Activated CD4-positive, alpha-beta T cell treated with anti-CD3 and anti-CD28 coated beads, Interleukin-2, amount 10 ng/mL, durations not matched to agents 7 days and 5 days (primary cell): Measurements from ENCODE around the gene HOXD9. TPM values are rescaled to one million over a fixed set of nuclear protein-coding genes. Genes with fewer than 3 reads are reported as not detected.

Experiments
- CTCF ChIA-PET: fragments of 350-600 bp; sonication (Branson Sonifier 250); formaldehyde crosslinking; loops from one replicate; lab custom pipeline; 2021; ENCODE audit warnings: antibody characterized with exemption; lab: Charles Lee
- POLR2A ChIA-PET: fragments of 350-600 bp; sonication (Branson Sonifier 250); formaldehyde crosslinking; loops from one replicate; lab custom pipeline; 2021; ENCODE audit warnings: antibody characterized with exemption; lab: Charles Lee
- DNase-seq: peaks from one replicate; pipeline ENCODE4 v3.0.0-alpha.2; 2020
- H3K27ac Mint-ChIP-seq: one replicate; pipeline ENCODE4 v1.8.0; 2021; ENCODE audit warnings: mild to moderate bottlenecking, moderate library complexity, mixed read lengths
- H3K27me3 Mint-ChIP-seq: one replicate; pipeline ENCODE4 v1.8.0; 2021; ENCODE audit warnings: mixed read lengths
- H3K36me3 Mint-ChIP-seq: one replicate; pipeline ENCODE4 v1.8.0; 2021; ENCODE audit warnings: low read depth, mixed read lengths
- H3K4me1 Mint-ChIP-seq: one replicate; pipeline ENCODE4 v1.8.0; 2021; ENCODE audit warnings: mixed read lengths
- H3K4me3 Mint-ChIP-seq: one replicate; pipeline ENCODE4 v1.8.0; 2021; ENCODE audit warnings: mild to moderate bottlenecking, moderate library complexity, mixed read lengths
- H3K9me3 Mint-ChIP-seq: one replicate; pipeline ENCODE4 v1.8.0; 2021; ENCODE audit warnings: mixed read lengths
- total RNA-seq, 2 experiments: library from RNA; stranded (reverse); gene quantifications; one replicate each; pipeline ENCODE4 v1.2.3, GENCODE V29; 2021

Gene HOXD9
- total RNA-seq, 2 experiments from 2014 or later = not detected

- CTCF ChIA-PET = no interaction called here
Observed at GRCh38 chr2:176149481-176149938, 27.0 kb downstream of the HOXD9 start.

GRCh38 chr2:176149939-176150583 lies 27.5 kb downstream of the HOXD9 start:
- no peaks in the 10 kb centered on the region for H3K4me1 Mint-ChIP-seq
- H3K36me3 Mint-ChIP-seq = no peaks in the 10 kb centered on the region
- H3K27me3 Mint-ChIP-seq = peaks cover 93% of the 10 kb centered on the region
- CTCF ChIA-PET = interaction anchor here (0.7 to 1.4 kb wide), 6 partner anchors 9 to 1266 kb away, joined by 3 to 8 read pairs (median 4); no protein-coding TSS in a partner anchor
- no peak overlapping the region for H3K27ac Mint-ChIP-seq
- no peak overlapping the region for H3K4me3 Mint-ChIP-seq
- POLR2A ChIA-PET = no interaction called here
- DNase-seq = no peak
- peaks cover 3% of the 10 kb centered on the region for H3K9me3 Mint-ChIP-seq

More at GRCh38 chr2:176149481-176149938, 27.0 kb downstream of the HOXD9 start:
- peaks cover 3% of the 10 kb centered on the region for H3K9me3 Mint-ChIP-seq
- no peaks in the 10 kb centered on the region for H3K4me1 Mint-ChIP-seq
- H3K27me3 Mint-ChIP-seq = peaks cover 93% of the 10 kb centered on the region
- DNase-seq = no peak
- no peak overlapping the region for H3K4me3 Mint-ChIP-seq
- POLR2A ChIA-PET = no interaction called here
- H3K27ac Mint-ChIP-seq = no peak overlapping the region
- H3K36me3 Mint-ChIP-seq = no peaks in the 10 kb centered on the region

DNA sequence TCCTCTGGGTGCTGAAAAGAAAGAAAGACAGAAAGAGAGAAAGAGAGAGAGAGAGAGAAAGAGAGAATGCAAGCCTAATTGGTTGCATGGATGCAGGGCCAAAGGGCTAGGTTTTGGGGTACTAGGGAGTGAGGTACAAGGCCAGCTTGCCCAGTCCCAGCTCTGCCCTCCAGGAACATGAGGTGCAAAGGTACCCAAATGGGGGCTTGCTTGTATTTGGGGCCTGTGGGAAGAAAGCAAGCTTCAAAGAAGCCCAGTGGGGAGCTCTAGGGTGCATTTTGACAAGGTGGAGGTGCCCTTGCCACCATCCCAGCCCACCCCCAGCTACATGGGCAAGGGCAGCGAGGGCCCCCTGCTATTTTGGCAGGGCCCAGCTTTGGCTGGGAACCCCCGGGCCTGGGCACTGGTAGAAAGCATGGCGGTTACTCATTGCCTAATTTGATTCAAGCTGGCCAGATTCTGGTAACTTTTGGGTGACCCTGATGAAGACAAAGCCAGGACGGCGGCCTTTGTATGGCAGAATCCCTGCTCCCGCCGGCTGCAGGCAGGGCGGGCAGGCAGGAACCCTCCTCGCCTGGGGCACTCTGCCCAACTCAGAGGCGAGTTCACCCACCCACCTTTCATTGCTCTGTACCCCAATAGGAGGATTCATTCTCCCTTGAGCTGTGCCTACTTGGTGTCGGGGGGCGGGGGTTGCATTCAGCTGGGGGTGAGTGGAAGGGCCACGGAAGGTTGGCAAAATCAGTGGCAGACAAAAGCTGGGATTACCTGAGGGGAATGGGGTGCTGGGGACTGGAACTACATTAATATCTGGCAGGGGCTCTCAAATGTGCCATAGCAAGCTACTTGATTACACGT lies 28.3 kb downstream of the HOXD9 start:
- Mint-ChIP-seq H3K36me3 (no peaks in the 10 kb centered on the region), H3K27ac (no peak overlapping the region), H3K4me3 (no peak overlapping the region), H3K4me1 (no peaks in the 10 kb centered on the region), H3K9me3 (peaks cover 3% of the 10 kb centered on the region), H3K27me3 (peaks cover 93% of the 10 kb centered on the region)
- DNase-seq = no peak
- POLR2A ChIA-PET = no interaction called here
- CTCF ChIA-PET = interaction anchor here (0.7 to 1.4 kb wide), 6 partner anchors 8 to 1266 kb away, joined by 3 to 8 read pairs (median 4); no protein-coding TSS in a partner anchor

- ChIA-PET POLR2A (no interaction called here), CTCF (interaction anchor here (1.3 to 1.4 kb wide), 4 partner anchors 10 to 15 kb away, joined by 3 to 8 read pairs (median 4); no protein-coding TSS in a partner anchor)
- H3K27me3 Mint-ChIP-seq = peaks cover 94% of the 10 kb centered on the region
- H3K9me3 Mint-ChIP-seq = peaks cover 3% of the 10 kb centered on the region
- H3K4me1 Mint-ChIP-seq = no peaks in the 10 kb centered on the region
- H3K36me3 Mint-ChIP-seq = no peaks in the 10 kb centered on the region
- no peak within 1 kb of the TSS for H3K27ac Mint-ChIP-seq
- no peak for DNase-seq
- no peak within 1 kb of the TSS for H3K4me3 Mint-ChIP-seq
Observed at GRCh38 chr2:176151442-176152287, 29.1 kb downstream of the HOXD9 start, which contains the start of gene HOXD4. HOXD4 (plus strand) TSS chr2:176151550; CDS start chr2:176151634, 84 bp downstream.

DNA sequence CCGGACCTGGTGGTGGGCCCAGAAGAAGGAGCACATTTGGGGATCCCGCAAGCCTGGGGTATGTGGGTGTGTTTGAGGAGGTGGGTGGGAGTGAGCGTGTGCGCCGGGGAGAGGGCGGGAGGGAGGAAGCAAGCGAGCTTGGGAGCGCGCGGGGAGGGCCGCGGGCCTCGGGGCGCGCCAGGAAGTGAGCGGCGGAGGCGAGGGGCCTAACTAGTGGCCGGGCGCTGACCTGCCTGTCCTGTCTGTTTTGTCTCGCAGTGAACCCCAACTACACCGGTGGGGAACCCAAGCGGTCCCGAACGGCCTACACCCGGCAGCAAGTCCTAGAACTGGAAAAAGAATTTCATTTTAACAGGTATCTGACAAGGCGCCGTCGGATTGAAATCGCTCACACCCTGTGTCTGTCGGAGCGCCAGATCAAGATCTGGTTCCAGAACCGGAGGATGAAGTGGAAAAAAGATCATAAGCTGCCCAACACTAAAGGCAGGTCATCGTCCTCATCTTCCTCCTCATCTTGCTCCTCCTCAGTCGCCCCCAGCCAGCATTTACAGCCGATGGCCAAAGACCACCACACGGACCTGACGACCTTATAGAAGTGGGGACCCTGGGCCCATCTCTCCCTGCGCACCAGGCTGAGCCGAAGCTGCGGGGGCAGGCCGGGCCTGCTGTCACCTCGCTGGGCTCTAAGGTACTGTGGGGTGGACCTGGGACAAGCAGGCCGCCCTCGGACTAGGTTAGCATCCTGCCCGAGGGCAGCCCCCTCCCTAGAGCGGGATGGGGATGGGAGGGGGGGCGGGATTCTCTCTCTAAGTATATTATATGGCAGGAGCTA lies 30.0 kb downstream of the HOXD9 start:
- ChIA-PET POLR2A (no interaction called here), CTCF (interaction anchor here (1.3 kb wide), 1 partner anchor 15 kb away, joined by 3 read pairs; no protein-coding TSS in a partner anchor)
- Mint-ChIP-seq H3K9me3 (peaks cover 3% of the 10 kb centered on the region), H3K27ac (no peak overlapping the region), H3K4me3 (no peak overlapping the region), H3K4me1 (peaks cover 3% of the 10 kb centered on the region), H3K27me3 (peaks cover 90% of the 10 kb centered on the region), H3K36me3 (peaks cover 2% of the 10 kb centered on the region)
- no peak for DNase-seq

GRCh38 chr2:176154576-176155252 lies 32.2 kb downstream of the HOXD9 start:
- Mint-ChIP-seq H3K4me3 (no peak overlapping the region), H3K27ac (no peak overlapping the region), H3K4me1 (peaks cover 6% of the 10 kb centered on the region), H3K9me3 (peaks cover 3% of the 10 kb centered on the region), H3K27me3 (peaks cover 88% of the 10 kb centered on the region), H3K36me3 (peaks cover 2% of the 10 kb centered on the region)
- no peak for DNase-seq
- CTCF ChIA-PET = interaction anchor here (0.7 to 2.2 kb wide), 2 partner anchors 14 to 22 kb away, joined by 3 to 11 read pairs; no protein-coding TSS in a partner anchor
- POLR2A ChIA-PET = no interaction called here

DNA sequence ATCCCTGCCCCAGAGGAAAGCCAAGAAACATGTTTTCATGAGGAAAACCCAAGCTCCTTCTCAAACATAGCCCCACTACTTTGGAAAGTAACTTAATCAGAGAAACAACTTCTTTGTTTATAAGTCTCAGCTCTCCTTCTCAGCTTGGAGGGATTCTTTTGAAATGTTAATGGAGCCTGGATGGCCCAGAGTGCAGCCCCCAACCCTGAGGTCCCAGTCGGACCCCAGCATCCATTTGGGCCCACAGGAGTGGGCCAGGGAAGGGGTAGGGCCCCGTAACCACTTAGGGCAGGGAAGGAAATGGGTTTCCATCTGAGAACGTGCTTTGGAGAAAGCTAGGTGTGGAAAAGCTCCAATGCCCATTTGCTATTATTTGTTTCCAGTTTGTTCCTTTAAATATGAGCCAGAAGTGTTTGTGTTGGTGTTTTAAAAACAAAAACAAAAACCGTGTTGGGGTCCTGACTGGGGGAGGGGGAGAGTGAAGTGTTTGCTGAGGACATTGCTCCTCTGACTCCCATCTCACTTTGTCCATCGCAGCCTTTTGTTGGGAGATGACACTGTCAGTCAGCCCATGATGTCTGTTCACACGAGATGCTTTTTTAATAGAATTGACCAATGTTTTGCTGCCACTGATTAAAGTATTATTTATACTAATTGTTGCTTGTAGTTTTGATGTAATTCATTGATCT lies 33.0 kb downstream of the HOXD9 start:
- POLR2A ChIA-PET = no interaction called here
- no peak for DNase-seq
- peaks cover 86% of the 10 kb centered on the region for H3K27me3 Mint-ChIP-seq
- peaks cover 6% of the 10 kb centered on the region for H3K4me1 Mint-ChIP-seq
- H3K36me3 Mint-ChIP-seq = peaks cover 2% of the 10 kb centered on the region
- CTCF ChIA-PET = interaction anchor here (0.9 to 2.2 kb wide), 4 partner anchors 15 to 38 kb away, joined by 3 to 11 read pairs (median 4); no protein-coding TSS in a partner anchor
- no peak overlapping the region for H3K27ac Mint-ChIP-seq
- H3K9me3 Mint-ChIP-seq = peaks cover under 1% of the 10 kb centered on the region
- no peak overlapping the region for H3K4me3 Mint-ChIP-seq

DNA sequence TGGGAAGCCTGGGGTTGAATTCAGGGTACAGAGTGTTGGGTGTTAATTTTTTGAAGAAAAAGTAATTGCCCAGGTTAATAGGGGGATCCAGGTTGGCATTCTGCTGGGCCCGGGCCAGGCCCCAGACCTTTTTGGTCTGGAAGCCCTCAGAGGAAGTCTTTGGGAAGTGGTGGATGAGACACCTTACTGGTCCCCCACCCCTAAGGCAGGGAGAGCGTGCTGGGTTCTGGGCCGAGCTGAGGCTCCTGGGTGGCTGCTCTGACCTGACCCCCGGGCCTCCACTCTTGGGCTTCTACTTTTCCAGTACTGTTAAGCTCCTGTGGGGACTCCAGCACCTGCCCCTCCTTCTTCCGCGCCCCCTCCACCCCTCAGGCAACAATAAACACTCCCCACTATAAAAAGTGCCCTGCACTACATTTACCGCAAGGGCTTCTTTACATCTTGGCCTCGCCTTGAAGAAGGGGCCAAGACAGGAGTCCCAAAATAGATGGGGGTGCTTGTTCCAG lies 33.8 kb downstream of the HOXD9 start:
- Mint-ChIP-seq H3K27me3 (peaks cover 85% of the 10 kb centered on the region), H3K4me1 (peaks cover 6% of the 10 kb centered on the region), H3K9me3 (no peaks in the 10 kb centered on the region), H3K27ac (no peak overlapping the region), H3K4me3 (no peak overlapping the region), H3K36me3 (peaks cover 5% of the 10 kb centered on the region)
- ChIA-PET POLR2A (no interaction called here), CTCF (interaction anchor here (0.9 to 2.2 kb wide), 4 partner anchors 16 to 39 kb away, joined by 3 to 11 read pairs (median 4); no protein-coding TSS in a partner anchor)
- no peak for DNase-seq

DNA sequence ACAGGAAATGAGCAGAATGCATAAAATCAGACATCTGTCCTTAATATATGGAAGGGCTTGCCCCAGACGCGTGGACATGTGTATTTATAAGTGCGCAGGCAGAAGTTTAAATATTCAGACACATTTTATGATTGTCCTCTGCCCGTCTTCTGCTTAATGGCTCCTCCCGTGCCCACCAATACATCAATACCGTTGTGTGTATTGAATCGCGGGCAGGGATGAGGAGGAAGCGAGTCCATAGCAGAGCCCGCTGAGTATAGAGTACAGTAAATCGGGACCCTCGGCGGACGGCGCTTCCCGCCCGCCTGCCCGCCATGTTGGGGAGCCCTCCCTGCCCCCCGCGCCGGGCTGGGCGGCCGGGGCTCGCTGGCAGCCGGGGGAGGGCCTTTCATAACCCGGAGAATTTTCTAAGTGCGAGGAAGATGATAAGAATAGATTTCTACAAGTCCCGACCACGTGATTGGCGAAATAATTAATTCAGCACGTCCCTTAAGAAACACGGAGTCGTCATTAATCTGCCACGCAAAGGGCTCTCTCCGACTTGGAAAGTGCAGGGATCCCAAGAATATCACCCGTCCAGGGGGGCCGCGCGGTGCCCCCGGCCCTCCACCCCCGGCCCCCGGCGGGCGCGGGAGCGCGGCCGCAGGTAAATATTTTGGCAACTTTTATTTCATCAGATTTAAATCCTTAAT lies 34.4 kb downstream of the HOXD9 start, which contains the start of gene HOXD3:
TSS of gene HOXD3 (plus strand) at position 501 of the 692 bp plus-strand sequence. CDS start 11,808 bp downstream, outside the sequence.
- CTCF ChIA-PET = interaction anchor here (1.3 kb wide), 1 partner anchor 30 kb away, joined by 4 read pairs; no protein-coding TSS in a partner anchor
- Mint-ChIP-seq H3K4me1 (peaks cover 6% of the 10 kb centered on the region), H3K27ac (peak within 1 kb of the TSS; percentile 63), H3K36me3 (peaks cover 5% of the 10 kb centered on the region), H3K4me3 (peak within 1 kb of the TSS; percentile 43), H3K27me3 (peaks cover 87% of the 10 kb centered on the region), H3K9me3 (no peaks in the 10 kb centered on the region)
- DNase-seq = no peak
- POLR2A ChIA-PET = no interaction called here
